Suprapubic skin (tissue), 4 donors: Measurements from ENCODE around the gene POU2AF3. TPM values are rescaled to one million over a fixed set of nuclear protein-coding genes. Genes with fewer than 3 reads are reported as not detected.

Experiments
- DNase-seq, 2 donors: peaks; one replicate each; pipeline ENCODE4 v3.0.0-alpha.2; 2019; ENCODE audit warnings: low spot score in 2 of 2
- H3K27ac ChIP-seq: fragments of 200-600 bp; sonication (generic); one replicate; pipeline ENCODE4 v1.5.1; 2019
- H3K27me3 ChIP-seq: fragments of 200-600 bp; sonication (generic); one replicate; pipeline ENCODE4 v1.5.1; 2019
- H3K36me3 ChIP-seq: fragments of 200-600 bp; sonication (generic); one replicate; pipeline ENCODE4 v1.5.1; 2019
- H3K4me1 ChIP-seq: fragments of 200-600 bp; sonication (generic); one replicate; pipeline ENCODE4 v1.5.1; 2019
- H3K4me3 ChIP-seq: fragments of 200-600 bp; sonication (generic); one replicate; pipeline ENCODE4 v1.5.1; 2019; ENCODE audit warnings: mild to moderate bottlenecking
- H3K9me3 ChIP-seq: fragments of 200-600 bp; sonication (generic); one replicate; pipeline ENCODE4 v1.5.1; 2019
- EP300 ChIP-seq: sonication (generic); formaldehyde crosslinking; IDR thresholded peaks from one replicate; pipeline ENCODE4 v1.6.1; 2017; ENCODE audit warnings: antibody characterized with exemption
- POLR2A ChIP-seq, 2 donors: fragments of 450-650 bp; IDR thresholded peaks; one replicate each; pipeline ENCODE4 v1.6.1; 2017; ENCODE audit warnings: antibody characterized with exemption in 2 of 2, mild to moderate bottlenecking in 2 of 2, moderate library complexity in 2 of 2
- POLR2AphosphoS5 ChIP-seq, 3 donors: sonication (generic); formaldehyde crosslinking; IDR thresholded peaks; one replicate each; pipeline ENCODE4 v1.6.1; 2017; ENCODE audit warnings: antibody characterized with exemption in 3 of 3
- WGBS: methylation state at CpG from one replicate; pipeline ENCODE4 v1.1.5; 2018; 5-methylcytosine and 5-hydroxymethylcytosine counted together
- total RNA-seq, 4 donors: library from RNA; depleted of rRNA; stranded (reverse); fragments of >200 nt; gene quantifications; one replicate each; pipeline ENCODE4 v1.1.0, GENCODE V29; 2016
- TF ChIP-seq, protein P1 (sequence below), 2 donors: fragments of 200-600 bp in 1 of 2; fragments of 450-650 bp in 1 of 2; sonication (generic) in 1 of 2; IDR thresholded peaks; one replicate each; pipeline ENCODE4 v1.5.1; 2016 to 2019; ENCODE audit warnings: antibody characterized with exemption in 2 of 2, mild to moderate bottlenecking in 1 of 2, moderate library complexity in 1 of 2

The POU2AF3 gene
- total RNA-seq, 4 donors from 2014 or later = 0.89 TPM; not detected in 3

DNA sequence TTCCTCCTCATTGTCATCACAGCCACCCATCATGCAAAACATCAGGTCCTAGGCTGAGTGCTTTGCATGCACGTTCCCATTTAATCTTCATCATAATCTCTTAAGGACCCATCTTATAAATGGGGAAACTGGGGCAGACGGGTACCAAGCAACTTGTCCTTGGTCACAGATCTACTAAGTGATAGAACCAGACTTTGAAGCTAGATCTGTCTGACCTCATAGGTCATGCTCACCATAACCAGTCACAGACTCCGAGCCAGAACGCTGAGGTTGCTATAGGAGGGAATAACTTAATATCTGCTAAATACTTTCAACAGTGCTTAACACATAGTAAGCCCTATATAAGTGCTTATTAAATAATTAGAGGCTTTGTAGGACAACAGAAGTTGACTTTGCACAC, 37.7 kb downstream of the POU2AF3 start:
- Histone ChIP-seq H3K4me1 (peaks cover 19% of the 10 kb centered on the region), H3K4me3 (no peak overlapping the region), H3K27ac (no peak overlapping the region), H3K27me3 (no peaks in the 10 kb centered on the region), H3K36me3 (no peaks in the 10 kb centered on the region), H3K9me3 (no peaks in the 10 kb centered on the region)
- no peak for TF ChIP-seq POLR2A (IDR thresholded peaks at IDR 0.05)
- 87% methylated on average over 4 of the region's 4 CpGs for WGBS
- DNase-seq = no peak

GRCh38 chr11:111336582-111337256, 38.4 kb downstream of the POU2AF3 start:
- WGBS = 76% methylated on average over 2 of the region's 2 CpGs
- no peaks in the 10 kb centered on the region for H3K9me3 ChIP-seq
- H3K36me3 ChIP-seq = no peaks in the 10 kb centered on the region
- DNase-seq = no peak
- H3K4me3 ChIP-seq = no peak overlapping the region
- TF ChIP-seq POLR2AphosphoS5 (IDR thresholded peaks at IDR 0.05) (no peak), EP300 (no peak), POLR2A (IDR thresholded peaks at IDR 0.05) (no peak)
- TF ChIP-seq, protein P1, sequence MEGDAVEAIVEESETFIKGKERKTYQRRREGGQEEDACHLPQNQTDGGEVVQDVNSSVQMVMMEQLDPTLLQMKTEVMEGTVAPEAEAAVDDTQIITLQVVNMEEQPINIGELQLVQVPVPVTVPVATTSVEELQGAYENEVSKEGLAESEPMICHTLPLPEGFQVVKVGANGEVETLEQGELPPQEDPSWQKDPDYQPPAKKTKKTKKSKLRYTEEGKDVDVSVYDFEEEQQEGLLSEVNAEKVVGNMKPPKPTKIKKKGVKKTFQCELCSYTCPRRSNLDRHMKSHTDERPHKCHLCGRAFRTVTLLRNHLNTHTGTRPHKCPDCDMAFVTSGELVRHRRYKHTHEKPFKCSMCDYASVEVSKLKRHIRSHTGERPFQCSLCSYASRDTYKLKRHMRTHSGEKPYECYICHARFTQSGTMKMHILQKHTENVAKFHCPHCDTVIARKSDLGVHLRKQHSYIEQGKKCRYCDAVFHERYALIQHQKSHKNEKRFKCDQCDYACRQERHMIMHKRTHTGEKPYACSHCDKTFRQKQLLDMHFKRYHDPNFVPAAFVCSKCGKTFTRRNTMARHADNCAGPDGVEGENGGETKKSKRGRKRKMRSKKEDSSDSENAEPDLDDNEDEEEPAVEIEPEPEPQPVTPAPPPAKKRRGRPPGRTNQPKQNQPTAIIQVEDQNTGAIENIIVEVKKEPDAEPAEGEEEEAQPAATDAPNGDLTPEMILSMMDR (IDR thresholded peaks at IDR 0.05) = no peak
- H3K4me1 ChIP-seq = peaks cover 19% of the 10 kb centered on the region
- no peak overlapping the region for H3K27ac ChIP-seq
- H3K27me3 ChIP-seq = no peaks in the 10 kb centered on the region

DNA sequence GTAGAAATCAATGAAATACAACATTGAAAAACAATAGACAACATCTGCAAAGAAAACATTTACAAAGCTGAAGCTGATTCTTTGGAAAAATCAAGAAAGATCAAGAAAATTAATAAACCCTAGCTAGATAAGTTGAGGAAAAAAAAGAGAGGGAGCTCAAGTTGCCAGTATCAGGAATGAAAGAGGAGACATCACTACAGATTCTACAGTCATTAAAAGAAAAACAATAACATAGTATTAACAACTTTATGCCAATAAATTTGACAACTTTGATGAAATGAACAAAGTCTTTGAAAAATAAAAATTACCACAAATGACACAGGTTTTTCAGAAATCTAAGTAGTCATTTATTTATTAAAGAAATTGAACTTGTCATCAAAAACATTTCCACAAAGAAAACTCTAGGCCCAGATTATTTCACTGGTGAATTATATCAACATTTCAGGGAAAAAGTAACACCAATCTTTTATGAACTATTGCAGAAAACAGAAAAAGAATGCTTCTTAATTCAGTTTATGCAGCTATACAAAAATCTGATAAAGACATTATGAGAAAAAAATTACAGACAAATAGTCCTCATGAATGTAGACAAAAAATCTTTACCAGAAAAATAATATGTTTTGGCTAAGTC, 41.5 kb downstream of the POU2AF3 start:
- H3K4me1 ChIP-seq = peaks cover 15% of the 10 kb centered on the region
- no peak overlapping the region for H3K4me3 ChIP-seq
- TF ChIP-seq, protein P1 (IDR thresholded peaks at IDR 0.05) = no peak
- TF ChIP-seq POLR2AphosphoS5 (IDR thresholded peaks at IDR 0.05) (no peak), EP300 (no peak), POLR2A (IDR thresholded peaks at IDR 0.05) (no peak)
- H3K36me3 ChIP-seq = no peaks in the 10 kb centered on the region
- H3K27me3 ChIP-seq = no peaks in the 10 kb centered on the region
- DNase-seq = no peak
- no peak overlapping the region for H3K27ac ChIP-seq
- H3K9me3 ChIP-seq = no peaks in the 10 kb centered on the region

DNA sequence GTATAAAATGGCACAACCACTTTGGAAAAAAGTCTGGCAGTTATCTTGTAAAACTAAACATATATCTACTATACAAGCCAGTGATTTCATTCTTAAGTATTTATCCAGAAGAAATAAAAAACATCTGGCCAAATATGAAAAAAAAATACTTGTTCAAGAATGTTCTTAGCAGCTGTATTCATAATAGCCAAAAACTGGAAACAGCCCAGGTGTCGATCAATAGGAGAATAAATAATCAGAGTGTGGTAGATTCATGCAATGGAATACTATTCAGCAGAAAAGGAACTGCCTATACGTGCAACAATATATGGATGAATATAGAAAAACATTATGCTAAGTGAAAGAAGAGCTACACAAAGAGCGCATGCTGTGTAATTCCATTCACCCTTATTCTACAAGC, 44.0 kb downstream of the POU2AF3 start:
- H3K36me3 ChIP-seq = no peaks in the 10 kb centered on the region
- H3K9me3 ChIP-seq = no peaks in the 10 kb centered on the region
- no peak overlapping the region for H3K27ac ChIP-seq
- WGBS = 81% methylated on average over 3 of the region's 3 CpGs
- no peak for DNase-seq
- H3K4me1 ChIP-seq = no peaks in the 10 kb centered on the region
- H3K4me3 ChIP-seq = no peak overlapping the region
- H3K27me3 ChIP-seq = no peaks in the 10 kb centered on the region
- no peak for TF ChIP-seq POLR2A (IDR thresholded peaks at IDR 0.05)
- TF ChIP-seq POLR2AphosphoS5 (IDR thresholded peaks at IDR 0.05) = no peak
- TF ChIP-seq, protein P1 (IDR thresholded peaks at IDR 0.05) = no peak
- no peak for TF ChIP-seq EP300

DNA sequence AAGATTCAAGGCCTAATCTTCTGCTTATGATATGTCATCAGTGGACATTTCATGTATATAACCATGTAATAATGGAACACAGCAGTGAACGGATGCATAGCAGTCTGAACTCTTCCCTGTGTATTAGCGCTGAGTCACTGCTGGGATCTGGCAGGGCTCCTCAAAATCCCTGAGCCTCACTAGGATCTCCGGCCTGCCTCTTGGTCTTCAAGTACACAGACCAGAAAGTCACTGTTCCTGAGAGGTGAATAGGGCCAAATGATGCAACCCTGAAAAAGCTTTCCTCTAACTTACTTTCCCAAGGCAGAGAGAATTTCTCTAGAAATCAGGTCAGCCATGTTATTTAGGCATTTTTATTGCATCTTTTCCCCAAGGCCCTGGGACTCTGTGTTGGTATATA, 45.7 kb downstream of the POU2AF3 start:
- H3K27me3 ChIP-seq = no peaks in the 10 kb centered on the region
- H3K4me3 ChIP-seq = no peak overlapping the region
- no peaks in the 10 kb centered on the region for H3K36me3 ChIP-seq
- WGBS = 61% methylated on average over 3 of the region's 3 CpGs
- H3K4me1 ChIP-seq = no peaks in the 10 kb centered on the region
- no peaks in the 10 kb centered on the region for H3K9me3 ChIP-seq
- H3K27ac ChIP-seq = no peak overlapping the region
- DNase-seq = peak in 1 of 2 donors; percentile 86
- TF ChIP-seq, protein P1 (IDR thresholded peaks at IDR 0.05) = no peak
- TF ChIP-seq POLR2A (IDR thresholded peaks at IDR 0.05) (no peak), EP300 (no peak), POLR2AphosphoS5 (IDR thresholded peaks at IDR 0.05) (no peak)
